ENCODE data around the gene CLEC4G. TPM values are rescaled to one million over a fixed set of nuclear protein-coding genes. Genes with fewer than 3 reads are reported as not detected.
"Not testable (repeated sequence)": the region's sequence is repeated elsewhere in the genome, so short reads cannot be mapped to it uniquely, and the experiment has no call there.

Gene CLEC4G
- total RNA-seq, 4 donors from 2014 or later: 0.49 to 3.9 TPM; not detected in 2

DNA sequence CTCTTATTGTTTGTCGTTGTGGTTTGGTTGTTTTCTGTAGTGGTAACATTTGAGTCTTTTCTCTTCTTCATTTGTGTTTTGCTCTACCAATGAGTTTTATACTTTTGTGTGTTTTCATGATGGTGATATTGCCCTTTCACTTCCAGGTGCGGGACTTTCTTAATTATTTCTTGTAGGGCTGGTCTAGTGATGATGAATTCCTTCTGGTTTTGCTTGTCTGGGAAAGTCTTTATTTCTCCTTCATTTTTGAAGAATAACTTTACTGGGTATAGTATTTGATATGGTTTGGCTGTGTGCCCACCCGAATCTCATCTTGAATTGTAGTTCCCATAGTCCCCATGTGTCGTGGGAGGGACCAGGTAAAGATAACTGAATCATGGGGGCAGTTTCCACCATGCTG is 24.3 kb upstream of the CLEC4G start:
- no peak for TF ChIP-seq EP300 (IDR thresholded peaks at IDR 0.05)
- TF ChIP-seq, protein P1, sequence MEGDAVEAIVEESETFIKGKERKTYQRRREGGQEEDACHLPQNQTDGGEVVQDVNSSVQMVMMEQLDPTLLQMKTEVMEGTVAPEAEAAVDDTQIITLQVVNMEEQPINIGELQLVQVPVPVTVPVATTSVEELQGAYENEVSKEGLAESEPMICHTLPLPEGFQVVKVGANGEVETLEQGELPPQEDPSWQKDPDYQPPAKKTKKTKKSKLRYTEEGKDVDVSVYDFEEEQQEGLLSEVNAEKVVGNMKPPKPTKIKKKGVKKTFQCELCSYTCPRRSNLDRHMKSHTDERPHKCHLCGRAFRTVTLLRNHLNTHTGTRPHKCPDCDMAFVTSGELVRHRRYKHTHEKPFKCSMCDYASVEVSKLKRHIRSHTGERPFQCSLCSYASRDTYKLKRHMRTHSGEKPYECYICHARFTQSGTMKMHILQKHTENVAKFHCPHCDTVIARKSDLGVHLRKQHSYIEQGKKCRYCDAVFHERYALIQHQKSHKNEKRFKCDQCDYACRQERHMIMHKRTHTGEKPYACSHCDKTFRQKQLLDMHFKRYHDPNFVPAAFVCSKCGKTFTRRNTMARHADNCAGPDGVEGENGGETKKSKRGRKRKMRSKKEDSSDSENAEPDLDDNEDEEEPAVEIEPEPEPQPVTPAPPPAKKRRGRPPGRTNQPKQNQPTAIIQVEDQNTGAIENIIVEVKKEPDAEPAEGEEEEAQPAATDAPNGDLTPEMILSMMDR (IDR thresholded peaks at IDR 0.05): no peak
- TF ChIP-seq POLR2A (IDR thresholded peaks at IDR 0.05): no peak
- no peak for TF ChIP-seq POLR2AphosphoS5 (IDR thresholded peaks at IDR 0.05)
- WGBS: 55% methylated on average over 4 of the region's 4 CpGs

DNA sequence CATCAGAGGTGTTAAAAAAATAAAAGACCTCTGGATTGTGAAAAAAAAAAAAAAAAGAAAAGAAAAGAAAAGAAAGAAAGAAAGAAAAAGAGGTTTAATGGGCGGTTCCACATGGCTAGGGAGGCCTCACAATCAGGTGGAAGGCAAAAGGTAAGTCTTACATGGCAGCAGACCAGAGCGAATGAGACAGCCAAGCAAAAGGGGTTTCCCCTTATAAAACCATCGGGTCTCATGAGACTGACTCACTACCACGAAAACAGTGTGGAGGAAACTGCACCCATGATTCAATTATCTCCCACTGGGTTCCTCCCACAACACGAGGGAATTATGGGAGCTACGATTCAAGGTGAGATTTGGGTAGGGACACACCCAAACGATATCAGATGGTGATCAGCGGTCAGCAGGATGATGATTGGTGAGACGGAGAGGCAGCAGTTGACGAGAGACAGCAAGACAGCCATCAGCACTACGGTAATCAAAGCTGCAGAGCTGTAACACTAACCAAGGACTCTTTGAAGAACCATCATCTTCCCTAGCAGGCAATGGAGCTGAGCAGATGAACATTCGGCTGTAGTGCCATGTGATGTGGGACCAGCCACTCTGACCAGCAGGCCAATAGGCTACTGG is 19.4 kb upstream of the CLEC4G start:
- no peak for DNase-seq (ENCODE audit: low spot score in 2 of 2)
- TF ChIP-seq POLR2A (IDR thresholded peaks at IDR 0.05): no peak
- TF ChIP-seq EP300 (IDR thresholded peaks at IDR 0.05): no peak
- TF ChIP-seq, protein P1 (IDR thresholded peaks at IDR 0.05): no peak
- H3K4me1 ChIP-seq: no peaks in the 10 kb centered on the region
- WGBS: 65% methylated on average over 12 of the region's 12 CpGs
- no peaks in the 10 kb centered on the region for H3K36me3 ChIP-seq
- no peaks in the 10 kb centered on the region for H3K9me3 ChIP-seq
- H3K4me3 ChIP-seq: no peak overlapping the region
- H3K27ac ChIP-seq: no peak overlapping the region
- H3K27me3 ChIP-seq: peaks cover 13% of the 10 kb centered on the region

More for the DNA sequence above, 24.3 kb upstream of the CLEC4G start:
- no peak overlapping the region for H3K27ac ChIP-seq
- no peaks in the 10 kb centered on the region for H3K27me3 ChIP-seq
- no peak for DNase-seq (ENCODE audit: low spot score in 2 of 2)
- no peaks in the 10 kb centered on the region for H3K36me3 ChIP-seq
- H3K4me3 ChIP-seq: no peak overlapping the region
- H3K9me3 ChIP-seq: peaks cover 21% of the 10 kb centered on the region
- no peaks in the 10 kb centered on the region for H3K4me1 ChIP-seq

DNA sequence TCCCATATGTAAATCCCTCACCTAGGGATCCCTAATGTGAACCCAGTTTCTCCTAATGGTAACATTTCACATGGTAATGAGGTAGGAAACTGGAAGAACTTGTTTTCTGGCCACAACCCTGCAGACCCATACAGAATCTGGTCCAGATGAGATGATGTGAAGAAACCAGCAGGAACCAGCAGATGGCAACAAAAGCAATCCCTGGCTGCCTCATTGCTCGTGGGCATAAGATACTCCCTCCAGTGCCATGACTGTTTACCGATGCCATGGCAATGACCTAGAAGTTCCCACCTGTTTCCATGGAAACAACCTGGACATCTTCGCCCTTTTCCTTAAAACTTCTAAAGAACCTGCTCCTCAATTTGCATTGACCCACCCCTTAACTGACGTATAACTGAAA is 16.8 kb upstream of the CLEC4G start:
- 22% methylated on average over 4 of the region's 4 CpGs for WGBS
- TF ChIP-seq POLR2A (IDR thresholded peaks at IDR 0.05) (no peak), EP300 (IDR thresholded peaks at IDR 0.05) (no peak), POLR2AphosphoS5 (IDR thresholded peaks at IDR 0.05) (no peak)
- TF ChIP-seq, protein P1 (IDR thresholded peaks at IDR 0.05): no peak

DNA sequence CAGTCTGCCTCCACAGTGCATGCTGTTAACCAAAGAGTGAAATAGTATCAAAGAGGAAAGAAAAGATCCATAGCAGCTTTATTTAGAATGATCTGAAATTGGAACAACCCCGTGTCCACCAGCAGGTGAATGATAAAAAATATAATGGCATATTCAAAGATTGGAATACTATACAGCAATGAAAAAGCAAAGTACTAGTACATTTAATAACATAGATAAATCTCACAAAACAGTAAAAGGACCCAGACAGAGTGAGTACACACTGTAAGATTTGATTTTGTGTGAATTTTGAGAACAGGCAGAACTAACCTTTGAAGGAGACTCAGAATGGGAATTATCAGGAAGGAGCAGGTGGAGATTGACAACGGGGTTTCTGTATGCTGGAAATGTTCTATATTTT is 16.3 kb upstream of the CLEC4G start:
- Histone ChIP-seq H3K27me3 (peaks cover 28% of the 10 kb centered on the region), H3K27ac (no peak overlapping the region), H3K9me3 (no peaks in the 10 kb centered on the region), H3K36me3 (no peaks in the 10 kb centered on the region), H3K4me3 (no peak overlapping the region), H3K4me1 (no peaks in the 10 kb centered on the region)
- 71% methylated on average over 2 of the region's 2 CpGs for WGBS
- DNase-seq (ENCODE audit: low spot score in 2 of 2): no peak
- no peak for TF ChIP-seq POLR2A (IDR thresholded peaks at IDR 0.05)
- TF ChIP-seq, protein P1 (IDR thresholded peaks at IDR 0.05): no peak
- TF ChIP-seq POLR2AphosphoS5 (IDR thresholded peaks at IDR 0.05): no peak
- TF ChIP-seq EP300 (IDR thresholded peaks at IDR 0.05): no peak

More for the DNA sequence above, 16.8 kb upstream of the CLEC4G start:
- no peak overlapping the region for H3K4me3 ChIP-seq
- peaks cover 22% of the 10 kb centered on the region for H3K27me3 ChIP-seq
- H3K27ac ChIP-seq: no peak overlapping the region
- no peak for DNase-seq (ENCODE audit: low spot score in 2 of 2)
- no peaks in the 10 kb centered on the region for H3K9me3 ChIP-seq
- no peaks in the 10 kb centered on the region for H3K4me1 ChIP-seq
- no peaks in the 10 kb centered on the region for H3K36me3 ChIP-seq

DNA sequence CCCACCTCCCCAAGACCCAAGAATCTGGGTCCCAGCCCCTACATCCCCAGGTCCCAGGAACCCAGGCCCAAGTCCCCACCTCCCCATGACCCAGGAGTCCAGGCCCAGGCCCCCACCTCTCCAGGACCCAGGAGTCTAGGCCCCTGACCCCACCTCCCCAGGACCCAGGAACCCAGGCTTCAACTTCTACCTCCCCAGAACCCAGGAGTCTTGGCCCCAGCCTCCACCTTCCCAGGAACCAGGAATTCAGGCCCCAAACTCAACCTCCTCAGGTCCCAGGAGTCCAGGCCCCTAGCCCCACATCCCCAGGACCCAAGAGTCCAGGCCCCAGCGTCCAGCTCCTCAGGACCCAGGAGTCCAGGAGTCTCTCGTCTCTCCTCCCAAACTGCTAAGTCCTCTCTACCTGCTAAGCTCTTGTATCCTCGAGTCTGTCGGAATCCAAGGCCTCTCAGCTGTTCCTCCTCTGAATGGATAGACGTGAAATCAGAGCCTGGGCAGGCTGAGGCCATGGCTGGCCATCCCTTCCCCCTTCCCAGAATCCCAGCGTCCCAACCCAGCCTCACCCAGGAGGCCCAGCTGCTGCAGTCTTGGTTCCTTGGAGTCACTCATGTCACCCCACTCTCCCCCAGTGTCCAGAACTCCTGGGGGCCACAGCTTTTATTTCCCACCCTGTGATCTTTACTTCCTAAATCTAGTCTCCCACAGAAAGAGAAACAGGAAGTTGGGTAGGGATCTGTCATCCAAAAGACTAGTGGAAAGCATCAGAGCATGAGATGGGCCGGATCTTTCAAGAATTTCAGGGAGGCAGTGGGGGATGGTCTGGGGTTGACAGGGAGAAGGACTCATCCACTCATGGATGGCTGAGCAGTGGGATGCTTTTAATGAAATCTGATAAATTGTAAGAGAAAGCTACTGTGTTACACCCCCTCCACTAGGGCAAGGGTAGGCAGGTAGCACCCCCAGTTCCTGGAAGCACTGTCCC is 15.3 kb upstream of the CLEC4G start, which contains the start of gene CD209:
Gene CD209, minus strand, starts transcription at position 632 of the 982 bp plus-strand sequence. Its CDS starts 23 bp downstream, at position 609.
- Histone ChIP-seq H3K36me3 (no peaks in the 10 kb centered on the region), H3K4me3 (no peak within 1 kb of the TSS), H3K4me1 (no peaks in the 10 kb centered on the region), H3K9me3 (no peaks in the 10 kb centered on the region), H3K27me3 (peaks cover 28% of the 10 kb centered on the region), H3K27ac (no peak within 1 kb of the TSS)
- DNase-seq (ENCODE audit: low spot score in 2 of 2): no peak
- TF ChIP-seq, protein P1 (IDR thresholded peaks at IDR 0.05): no peak
- no peak for TF ChIP-seq POLR2AphosphoS5 (IDR thresholded peaks at IDR 0.05)
- no peak for TF ChIP-seq POLR2A (IDR thresholded peaks at IDR 0.05)
- no peak for TF ChIP-seq EP300 (IDR thresholded peaks at IDR 0.05)
- WGBS: 74% methylated on average over 7 of the region's 7 CpGs

DNA sequence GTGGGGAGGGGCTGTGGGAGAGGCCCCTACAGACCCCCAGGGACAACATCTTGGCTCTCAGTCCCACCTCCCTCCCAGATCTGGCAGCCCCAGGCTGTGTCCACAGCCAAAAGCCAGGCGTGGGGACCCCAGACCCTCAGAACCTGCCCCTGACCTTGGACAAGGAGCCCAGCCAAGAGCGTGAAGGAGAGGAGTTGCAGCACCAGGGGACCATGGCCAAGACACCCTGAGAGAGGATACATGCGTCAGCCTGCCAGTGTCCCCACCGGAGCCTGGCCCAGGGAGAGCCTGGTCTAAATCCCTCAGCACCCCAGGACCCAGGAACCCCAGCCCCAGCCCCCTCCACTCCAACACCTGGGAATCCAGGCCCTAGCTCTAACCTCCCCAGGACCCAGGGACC is 14.4 kb upstream of the CLEC4G start:
- H3K9me3 ChIP-seq; H3K4me1 ChIP-seq; H3K4me3 ChIP-seq; H3K27ac ChIP-seq; DNase-seq (ENCODE audit: low spot score in 2 of 2); H3K36me3 ChIP-seq: not testable (repeated sequence)
- H3K27me3 ChIP-seq: peaks cover 32% of the 10 kb centered on the region
- WGBS: no CpG with 5 or more reads among the region's 4 CpGs
